ENCODE measurements around the gene CYB5R4. TPM values are rescaled to one million over a fixed set of nuclear protein-coding genes. Genes with fewer than 3 reads are reported as not detected.
"Not testable (repeated sequence)": the region's sequence is repeated elsewhere in the genome, so short reads cannot be mapped to it uniquely, and the experiment has no call there.

CYB5R4 gene
- total RNA-seq, 1 donor from 2014 or later: 37.3 TPM

- ChIA-PET CTCF (no interaction called here), POLR2A (no interaction called here)
- Mint-ChIP-seq H3K27me3 (no peaks in the 10 kb centered on the region), H3K9me3 (peaks cover 8% of the 10 kb centered on the region), H3K4me1 (no peaks in the 10 kb centered on the region), H3K4me3 (no peak overlapping the region), H3K27ac (no peak overlapping the region), H3K36me3 (ENCODE audit: low read depth) (peaks cover 38% of the 10 kb centered on the region)
- ATAC-seq (ENCODE audit: low read depth) (no peak), DNase-seq (no peak)
- intact Hi-C loops (cut with micrococcal nuclease): no loop called here
- TF ChIP-seq, protein P1, sequence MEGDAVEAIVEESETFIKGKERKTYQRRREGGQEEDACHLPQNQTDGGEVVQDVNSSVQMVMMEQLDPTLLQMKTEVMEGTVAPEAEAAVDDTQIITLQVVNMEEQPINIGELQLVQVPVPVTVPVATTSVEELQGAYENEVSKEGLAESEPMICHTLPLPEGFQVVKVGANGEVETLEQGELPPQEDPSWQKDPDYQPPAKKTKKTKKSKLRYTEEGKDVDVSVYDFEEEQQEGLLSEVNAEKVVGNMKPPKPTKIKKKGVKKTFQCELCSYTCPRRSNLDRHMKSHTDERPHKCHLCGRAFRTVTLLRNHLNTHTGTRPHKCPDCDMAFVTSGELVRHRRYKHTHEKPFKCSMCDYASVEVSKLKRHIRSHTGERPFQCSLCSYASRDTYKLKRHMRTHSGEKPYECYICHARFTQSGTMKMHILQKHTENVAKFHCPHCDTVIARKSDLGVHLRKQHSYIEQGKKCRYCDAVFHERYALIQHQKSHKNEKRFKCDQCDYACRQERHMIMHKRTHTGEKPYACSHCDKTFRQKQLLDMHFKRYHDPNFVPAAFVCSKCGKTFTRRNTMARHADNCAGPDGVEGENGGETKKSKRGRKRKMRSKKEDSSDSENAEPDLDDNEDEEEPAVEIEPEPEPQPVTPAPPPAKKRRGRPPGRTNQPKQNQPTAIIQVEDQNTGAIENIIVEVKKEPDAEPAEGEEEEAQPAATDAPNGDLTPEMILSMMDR (IDR thresholded peaks at IDR 0.05): no peak
Observed at GRCh38 chr6:83948851-83949250, 89.4 kb downstream of the CYB5R4 start.

- peaks cover 55% of the 10 kb centered on the region for H3K36me3 Mint-ChIP-seq (ENCODE audit: low read depth)
- H3K9me3 Mint-ChIP-seq; POLR2A ChIA-PET; H3K27ac Mint-ChIP-seq; CTCF ChIA-PET; intact Hi-C loops (cut with micrococcal nuclease); DNase-seq; H3K4me3 Mint-ChIP-seq; H3K4me1 Mint-ChIP-seq; ATAC-seq (ENCODE audit: low read depth); H3K27me3 Mint-ChIP-seq: not testable (repeated sequence)
Observed at GRCh38 chr6:83951423-83951822, 91.9 kb downstream of the CYB5R4 start.

DNA sequence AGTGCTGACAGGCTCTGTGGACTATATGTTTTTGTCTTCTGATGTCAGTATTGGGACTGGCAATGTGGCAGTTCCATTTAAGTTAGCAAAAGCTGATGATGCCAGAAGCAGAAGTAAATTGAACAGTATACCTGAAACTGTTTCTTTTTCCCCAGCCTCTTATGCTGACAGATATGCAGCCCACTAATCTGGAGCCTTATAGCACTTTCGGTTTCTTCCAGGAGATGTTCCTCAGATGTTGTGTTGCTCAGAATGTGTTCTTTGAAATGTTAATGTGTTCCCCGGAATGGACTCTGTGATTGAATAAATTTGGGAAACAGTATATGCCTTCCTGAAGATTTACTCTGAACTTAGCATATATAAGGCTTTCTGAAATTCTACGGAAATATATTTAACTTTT is 93.3 kb downstream of the CYB5R4 start:
- no peak overlapping the region for H3K4me3 Mint-ChIP-seq
- TF ChIP-seq, protein P1 (IDR thresholded peaks at IDR 0.05): no peak
- POLR2A ChIA-PET: no interaction called here
- ATAC-seq (ENCODE audit: low read depth): no peak
- peaks cover 61% of the 10 kb centered on the region for H3K36me3 Mint-ChIP-seq (ENCODE audit: low read depth)
- H3K4me1 Mint-ChIP-seq: no peaks in the 10 kb centered on the region
- H3K27me3 Mint-ChIP-seq: no peaks in the 10 kb centered on the region
- H3K9me3 Mint-ChIP-seq: no peaks in the 10 kb centered on the region
- DNase-seq: no peak
- H3K27ac Mint-ChIP-seq: no peak overlapping the region
- CTCF ChIA-PET: no interaction called here
- intact Hi-C loops (cut with micrococcal nuclease): no loop called here

DNA sequence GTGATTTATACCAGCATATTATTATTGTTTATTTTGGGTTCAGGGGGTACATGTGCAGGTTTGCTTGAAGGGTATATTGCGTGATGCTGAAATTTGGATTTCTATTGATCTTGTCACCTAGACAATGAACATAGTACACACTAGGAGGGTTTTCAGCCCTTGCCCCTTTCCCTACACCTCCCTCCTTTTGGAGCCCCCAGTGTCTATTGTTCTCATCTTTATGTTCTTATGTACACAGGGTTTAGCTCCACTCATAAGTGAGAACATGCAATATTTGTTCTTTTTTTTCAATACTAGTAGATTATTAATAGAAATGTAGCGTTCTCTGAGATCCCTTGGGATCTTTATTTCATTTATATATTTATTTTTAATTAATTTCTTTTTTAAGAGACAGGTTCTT is 94.9 kb downstream of the CYB5R4 start:
- no peaks in the 10 kb centered on the region for H3K4me1 Mint-ChIP-seq
- POLR2A ChIA-PET: no interaction called here
- H3K27ac Mint-ChIP-seq: no peak overlapping the region

DNA sequence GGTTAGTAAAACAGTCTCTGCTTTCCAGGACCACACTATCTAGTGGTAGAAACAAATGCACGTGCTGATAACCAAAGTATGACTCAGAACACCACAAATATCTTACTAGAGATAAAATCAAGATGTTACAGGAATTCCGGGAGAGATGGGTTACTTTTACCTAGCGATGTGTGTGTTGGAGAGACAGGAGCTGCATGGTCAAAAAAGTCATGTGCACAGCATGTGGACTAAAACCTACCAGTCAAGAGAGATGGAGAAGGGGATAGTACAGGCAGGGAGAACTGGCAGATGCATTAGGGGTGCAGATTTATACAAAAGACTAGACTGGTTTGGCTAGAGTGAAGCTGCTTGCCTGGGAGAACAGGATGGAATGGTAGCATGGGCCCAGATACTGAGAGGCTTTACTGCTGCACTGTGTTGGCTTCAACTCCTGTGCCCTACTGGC is 98.8 kb downstream of the CYB5R4 start:
- ChIA-PET POLR2A (no interaction called here), CTCF (no interaction called here)
- Mint-ChIP-seq H3K4me1 (no peaks in the 10 kb centered on the region), H3K27me3 (no peaks in the 10 kb centered on the region), H3K36me3 (ENCODE audit: low read depth) (peaks cover 79% of the 10 kb centered on the region), H3K27ac (no peak overlapping the region), H3K4me3 (no peak overlapping the region), H3K9me3 (peaks cover 20% of the 10 kb centered on the region)
- ATAC-seq (ENCODE audit: low read depth) (no peak), DNase-seq (no peak)
- intact Hi-C loops (cut with micrococcal nuclease): no loop called here
- TF ChIP-seq, protein P1 (IDR thresholded peaks at IDR 0.05): no peak

More for the DNA sequence above, 94.9 kb downstream of the CYB5R4 start:
- ATAC-seq (ENCODE audit: low read depth): no peak
- Mint-ChIP-seq H3K36me3 (ENCODE audit: low read depth) (peaks cover 71% of the 10 kb centered on the region), H3K4me3 (no peak overlapping the region), H3K27me3 (no peaks in the 10 kb centered on the region), H3K9me3 (no peaks in the 10 kb centered on the region)
- TF ChIP-seq, protein P1 (IDR thresholded peaks at IDR 0.05): no peak
- CTCF ChIA-PET: no interaction called here
- no peak for DNase-seq
- intact Hi-C loops (cut with micrococcal nuclease): no loop called here

DNA sequence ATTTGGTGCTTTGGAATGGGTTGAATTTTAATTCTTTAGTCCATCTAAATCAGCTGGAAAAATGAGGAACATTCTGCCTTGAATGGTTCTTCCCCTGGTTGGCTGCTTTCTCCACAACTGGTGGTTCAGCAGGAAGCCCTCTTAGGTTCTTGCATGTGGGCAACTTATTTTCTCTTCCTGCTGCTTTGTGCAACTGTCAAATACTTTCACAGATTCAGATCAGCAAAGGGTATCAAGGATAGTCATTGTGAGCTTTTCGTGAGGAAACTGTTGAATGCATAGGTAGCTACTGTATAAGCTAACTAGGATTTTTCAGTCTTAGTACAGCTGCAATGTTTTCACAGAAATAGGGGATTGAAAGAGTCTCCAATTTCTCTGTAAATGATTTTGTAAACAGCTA is 101.2 kb downstream of the CYB5R4 start:
- Mint-ChIP-seq H3K9me3 (peaks cover 29% of the 10 kb centered on the region), H3K4me1 (no peaks in the 10 kb centered on the region), H3K27me3 (no peaks in the 10 kb centered on the region), H3K36me3 (ENCODE audit: low read depth) (peaks cover 84% of the 10 kb centered on the region), H3K4me3 (no peak overlapping the region), H3K27ac (no peak overlapping the region)
- POLR2A ChIA-PET: no interaction called here
- no peak for ATAC-seq (ENCODE audit: low read depth)
- TF ChIP-seq, protein P1 (IDR thresholded peaks at IDR 0.05): no peak
- intact Hi-C loops (cut with micrococcal nuclease): no loop called here
- CTCF ChIA-PET: no interaction called here
- no peak for DNase-seq
